SW480 (cell line): Measurements from ENCODE around the gene ASMTL.
"Not testable (repeated sequence)": the region's sequence is repeated elsewhere in the genome, so short reads cannot be mapped to it uniquely, and the experiment has no call there.

Experiments used
- DNase-seq: peaks from one replicate; pipeline ENCODE4 v3.0.0-alpha.2; 2016; ENCODE audit warnings: low spot score

Gene ASMTL, protein sequence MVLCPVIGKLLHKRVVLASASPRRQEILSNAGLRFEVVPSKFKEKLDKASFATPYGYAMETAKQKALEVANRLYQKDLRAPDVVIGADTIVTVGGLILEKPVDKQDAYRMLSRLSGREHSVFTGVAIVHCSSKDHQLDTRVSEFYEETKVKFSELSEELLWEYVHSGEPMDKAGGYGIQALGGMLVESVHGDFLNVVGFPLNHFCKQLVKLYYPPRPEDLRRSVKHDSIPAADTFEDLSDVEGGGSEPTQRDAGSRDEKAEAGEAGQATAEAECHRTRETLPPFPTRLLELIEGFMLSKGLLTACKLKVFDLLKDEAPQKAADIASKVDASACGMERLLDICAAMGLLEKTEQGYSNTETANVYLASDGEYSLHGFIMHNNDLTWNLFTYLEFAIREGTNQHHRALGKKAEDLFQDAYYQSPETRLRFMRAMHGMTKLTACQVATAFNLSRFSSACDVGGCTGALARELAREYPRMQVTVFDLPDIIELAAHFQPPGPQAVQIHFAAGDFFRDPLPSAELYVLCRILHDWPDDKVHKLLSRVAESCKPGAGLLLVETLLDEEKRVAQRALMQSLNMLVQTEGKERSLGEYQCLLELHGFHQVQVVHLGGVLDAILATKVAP

GRCh38 chrX:1452516-1453394, at the start of gene ASMTL:
Gene ASMTL (minus strand): TSS chrX:1452909. CDS start chrX:1452840, 69 bp downstream.
- DNase-seq, result peak; percentile 92

- DNase-seq, result no peak
Observed at GRCh38 chrX:1502241-1502640, 49.5 kb upstream of the ASMTL start.

DNA sequence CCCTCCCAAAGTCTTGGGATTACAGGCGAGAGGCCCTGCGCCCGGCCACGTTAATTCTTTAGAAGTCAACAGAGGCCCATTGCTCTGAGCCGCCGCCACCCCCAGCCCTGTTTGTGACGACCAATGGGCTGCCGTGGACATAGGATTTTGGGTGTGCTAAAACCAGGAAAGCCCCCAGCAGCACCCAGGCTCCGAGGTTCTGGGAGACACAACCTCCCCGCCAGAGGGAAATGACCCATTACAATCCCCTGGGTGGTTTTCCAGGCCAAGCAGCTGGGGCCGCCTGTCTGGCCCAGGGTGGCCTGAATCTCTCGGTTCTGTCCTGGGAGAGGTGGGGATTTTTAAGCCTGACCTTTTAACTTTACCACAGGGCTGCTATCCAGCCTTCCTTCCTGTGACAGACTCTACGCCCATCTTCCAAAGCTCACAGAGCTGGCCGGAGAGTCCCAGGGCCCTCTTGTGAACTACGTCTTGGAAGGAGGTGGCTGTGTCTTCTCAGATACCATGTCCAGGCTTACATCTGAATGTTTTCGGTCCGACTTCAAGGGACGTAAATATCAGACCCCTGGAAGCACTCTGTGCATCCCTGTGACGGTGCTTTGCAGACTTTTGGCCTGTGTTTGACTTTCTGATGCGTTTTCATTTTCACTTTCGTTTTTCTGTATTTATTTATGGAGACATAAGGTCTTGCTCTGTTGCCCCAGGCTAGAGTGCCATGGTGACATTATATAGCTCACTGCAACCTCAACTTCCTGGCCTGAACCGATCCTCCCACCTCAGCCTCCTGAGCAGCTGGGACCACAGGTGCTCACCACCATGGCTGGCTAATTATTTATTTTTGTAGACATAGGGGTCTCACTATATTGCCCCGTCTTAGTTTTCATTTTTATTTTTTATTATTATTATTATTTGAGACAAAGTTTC, 48.3 kb upstream of the ASMTL start:
- DNase-seq, result no peak

DNA sequence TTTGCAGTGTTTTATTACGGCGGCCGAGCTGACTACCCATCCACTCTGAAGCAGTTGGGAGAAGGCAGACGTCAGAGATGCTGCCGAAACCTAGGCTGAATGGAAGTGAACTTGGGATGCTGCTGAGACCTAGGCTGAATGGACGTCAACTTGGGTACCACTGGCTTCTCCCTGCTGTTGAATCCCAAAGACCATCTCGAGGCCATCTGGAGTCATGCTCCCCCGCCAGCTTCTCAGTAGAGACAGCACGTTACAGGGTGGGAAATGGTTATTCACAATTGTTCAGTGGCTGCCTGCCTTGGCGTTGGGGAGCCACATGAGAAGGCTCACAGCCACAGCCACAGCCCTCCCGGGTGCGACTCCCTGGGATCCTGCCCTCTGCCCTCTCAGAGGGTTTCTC, 43.4 kb upstream of the ASMTL start:
- DNase-seq, result no peak

DNA sequence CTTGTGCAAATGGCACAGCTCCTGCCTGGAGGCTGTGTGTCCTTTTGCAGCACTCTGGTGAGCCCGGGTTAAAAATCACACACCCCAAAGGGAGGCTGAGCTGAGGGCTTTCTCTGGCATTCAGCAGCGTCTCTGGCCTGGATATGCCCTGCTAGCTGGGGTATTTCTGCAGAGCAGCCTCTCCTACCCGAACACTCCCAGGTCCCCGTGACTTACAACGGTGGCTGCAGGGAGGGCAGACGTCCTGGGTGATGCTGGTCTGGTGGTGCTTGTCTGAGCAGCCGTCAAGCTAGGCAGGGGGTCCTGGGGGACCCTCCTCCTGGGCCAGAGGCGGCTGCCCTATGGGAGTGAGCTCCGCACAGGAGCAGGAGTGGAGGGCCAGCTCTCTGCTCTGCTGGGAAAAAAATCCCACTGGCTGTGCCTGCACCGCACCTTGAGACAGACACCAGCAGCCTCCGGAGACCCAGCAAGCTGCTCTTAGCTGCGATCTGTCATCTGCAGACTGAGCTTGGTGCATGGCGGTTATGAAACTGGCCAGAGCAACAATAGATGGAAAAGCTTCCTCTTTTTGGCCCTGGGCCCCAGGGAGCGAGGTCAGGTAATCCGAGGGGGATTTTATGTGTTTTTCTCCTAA, 41.3 kb upstream of the ASMTL start:
- DNase-seq, result no peak

DNA sequence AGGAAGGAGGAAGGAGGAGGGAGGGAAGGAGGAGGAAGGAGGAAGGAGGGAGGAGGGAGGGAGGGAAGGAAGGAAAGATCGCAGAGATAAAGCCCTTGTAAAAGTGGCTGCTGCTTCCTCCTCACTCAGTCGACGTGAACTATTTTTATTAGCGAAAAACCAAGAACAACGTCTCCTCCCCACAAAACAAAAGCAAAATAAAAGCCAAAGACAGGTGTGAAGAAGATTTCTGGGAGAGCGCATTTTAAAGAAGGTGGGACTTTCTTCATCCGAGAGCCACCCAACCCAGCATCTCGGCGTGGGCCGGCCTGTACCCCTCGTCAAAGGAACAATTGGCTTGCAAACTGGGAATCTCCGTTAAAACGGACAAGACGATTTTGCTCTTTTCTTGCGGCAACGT, 40.7 kb upstream of the ASMTL start:
- no peak for DNase-seq

- DNase-seq, result no peak
Observed at GRCh38 chrX:1492421-1493012, 39.8 kb upstream of the ASMTL start.

- peak; percentile 36 for DNase-seq
Observed at GRCh38 chrX:1491851-1492349, 39.2 kb upstream of the ASMTL start.

- DNase-seq, result not testable (repeated sequence)
Observed at GRCh38 chrX:1491248-1491647, 38.5 kb upstream of the ASMTL start.

DNA sequence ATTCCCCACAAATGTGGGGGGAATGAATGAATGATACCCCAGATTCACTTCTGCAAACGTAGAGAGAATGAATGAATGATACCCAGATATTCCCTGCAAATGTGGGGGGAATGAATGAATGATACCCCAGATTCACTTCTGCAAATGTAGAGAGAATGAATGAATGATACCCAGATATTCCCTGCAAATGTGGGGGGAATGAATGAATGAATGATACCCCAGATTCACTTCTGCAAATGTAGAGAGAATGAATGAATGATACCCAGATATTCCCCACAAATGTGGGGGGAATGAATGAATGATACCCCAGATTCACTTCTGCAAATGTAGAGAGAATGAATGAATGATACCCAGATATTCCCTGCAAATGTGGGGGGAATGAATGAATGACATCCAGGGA, 38.0 kb upstream of the ASMTL start:
- DNase-seq, result not testable (repeated sequence)

DNA sequence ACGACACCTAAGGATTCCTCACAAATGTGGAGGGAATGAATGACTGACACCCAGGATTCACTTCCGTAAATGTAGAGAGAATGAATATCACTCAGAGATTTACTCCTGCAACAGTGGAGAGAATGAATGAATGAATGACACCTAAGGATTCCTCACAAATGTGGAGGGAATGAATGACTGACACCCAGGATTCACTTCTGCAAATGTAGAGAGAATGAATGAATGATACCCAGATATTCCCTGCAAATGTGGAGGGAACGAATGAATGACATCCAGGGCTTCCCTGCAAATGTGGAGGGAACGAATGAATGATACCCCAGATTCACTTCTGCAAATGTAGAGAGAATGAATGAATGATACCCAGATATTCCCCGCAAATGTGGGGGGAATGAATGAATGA, 36.6 kb upstream of the ASMTL start:
- not testable (repeated sequence) for DNase-seq

DNA sequence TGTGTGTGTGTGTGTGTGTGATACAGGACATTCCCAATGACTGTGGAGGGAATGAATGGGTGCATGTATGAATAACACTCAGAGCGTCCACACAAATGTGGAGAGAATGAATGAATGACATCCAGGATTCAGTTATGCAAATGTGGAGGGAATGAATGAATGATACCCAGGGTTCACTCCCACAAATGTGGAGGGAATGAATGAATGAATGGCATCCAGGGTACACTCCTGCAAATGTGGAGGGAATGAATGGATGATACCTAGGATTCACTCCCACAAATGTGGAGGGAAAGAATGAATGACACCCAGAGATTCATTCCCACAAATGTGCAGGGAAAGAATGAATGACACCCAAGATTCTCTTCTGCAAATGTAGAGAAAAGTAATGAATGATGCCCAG, 36.0 kb upstream of the ASMTL start:
- DNase-seq, result no peak

DNA sequence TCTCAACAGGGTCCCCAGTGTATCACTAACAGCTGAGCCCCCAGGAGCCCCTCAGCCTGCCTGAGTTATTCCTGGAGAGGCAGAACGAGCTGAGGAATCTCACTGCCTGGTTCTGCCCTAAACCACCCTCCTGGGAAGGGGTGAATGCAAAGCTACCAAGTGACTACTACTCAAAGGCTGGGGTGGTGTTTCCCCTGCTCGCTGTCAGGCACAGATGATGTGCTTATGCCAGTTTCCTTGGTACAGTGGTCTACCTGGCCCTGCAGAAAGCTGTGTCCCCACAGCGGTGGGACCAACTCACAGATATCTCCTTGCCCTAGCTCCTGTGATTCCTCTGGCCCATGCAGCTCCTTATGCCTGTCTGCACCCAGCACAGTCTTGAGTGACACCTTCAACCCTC, 35.4 kb upstream of the ASMTL start:
- DNase-seq, result no peak

DNA sequence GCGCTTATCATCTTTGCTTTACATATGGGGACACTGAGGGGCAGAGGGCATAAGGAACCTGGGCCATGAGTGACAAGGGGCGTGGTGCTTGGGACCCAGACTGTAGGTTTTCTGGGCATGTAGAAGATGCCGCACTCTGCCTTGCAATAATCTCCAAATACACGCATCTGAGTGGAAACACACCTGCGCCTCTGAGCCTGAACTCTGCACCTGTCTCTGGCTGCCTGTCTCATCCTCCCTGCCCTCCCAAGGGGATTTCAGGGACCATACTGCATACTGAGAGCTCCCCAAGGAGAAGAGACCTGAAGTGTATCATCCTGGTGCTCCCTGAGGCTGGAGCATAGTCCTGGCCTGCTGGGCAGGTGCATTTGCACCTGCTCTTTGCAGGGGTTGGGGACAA, 34.7 kb upstream of the ASMTL start:
- no peak for DNase-seq

GRCh38 chrX:1486749-1487361, 34.1 kb upstream of the ASMTL start:
- no peak for DNase-seq

DNA sequence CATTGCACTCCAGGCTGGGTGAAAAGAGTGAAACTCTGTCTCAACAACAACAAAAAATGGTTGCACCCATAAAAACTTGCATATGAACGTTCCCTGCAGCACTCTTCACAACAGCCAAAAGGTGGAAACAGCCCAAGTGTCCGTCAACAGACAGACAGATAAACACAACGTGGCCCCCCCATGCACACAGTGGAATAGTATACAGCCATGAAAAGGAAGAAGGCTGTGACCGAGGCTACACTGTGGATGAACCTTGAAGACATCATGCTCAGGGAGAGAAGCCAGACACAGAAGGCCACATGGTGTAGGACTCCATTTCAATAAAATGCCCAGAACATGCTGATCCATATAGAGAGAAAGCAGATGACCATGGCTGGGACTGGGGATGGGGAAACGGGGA, 33.5 kb upstream of the ASMTL start:
- no peak for DNase-seq

DNA sequence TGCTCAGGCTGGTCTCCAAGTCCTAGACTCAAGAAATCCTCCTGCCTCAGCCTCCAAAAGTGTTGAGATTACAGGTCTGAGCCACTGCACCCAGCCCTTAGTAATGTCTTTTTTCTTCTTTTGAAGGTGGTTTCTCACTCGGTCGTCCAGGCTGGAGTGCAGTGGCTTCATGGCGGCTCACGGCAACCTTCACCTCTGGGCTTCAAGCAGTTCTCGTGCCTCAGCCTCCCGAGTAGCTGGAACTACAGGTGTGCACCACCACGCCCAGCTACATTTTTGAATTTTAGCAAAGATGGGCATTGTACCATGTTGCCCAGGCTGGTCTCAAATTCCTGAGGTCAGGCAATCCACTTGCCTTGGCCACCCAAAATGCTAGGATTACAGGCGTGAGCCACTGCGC, 32.3 kb upstream of the ASMTL start:
- DNase-seq, result no peak

DNA sequence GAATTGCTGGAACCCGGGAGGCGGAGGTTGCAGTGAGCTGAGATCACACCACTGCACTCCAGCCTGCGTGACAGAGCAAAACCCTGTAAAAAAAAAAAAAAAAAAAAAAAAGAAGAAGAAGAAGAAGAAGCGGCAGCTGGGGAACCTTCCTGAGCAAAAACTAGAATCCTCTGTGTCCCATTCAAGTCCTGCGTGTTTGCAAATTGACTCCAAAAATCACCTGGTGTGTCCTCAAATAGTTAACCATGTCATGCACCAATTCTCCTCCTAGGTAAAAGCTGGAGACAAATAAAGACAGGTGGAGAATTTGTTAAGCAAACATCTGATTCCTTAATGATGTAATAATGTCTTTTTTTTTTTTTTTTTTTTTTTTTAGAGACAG, 31.9 kb upstream of the ASMTL start:
- no peak for DNase-seq

GRCh38 chrX:1483843-1484637, 31.3 kb upstream of the ASMTL start:
- no peak for DNase-seq
